ENCODE measurements around the gene PFKL.

GRCh38 chr21:44337449-44337848, 37.6 kb downstream of the PFKL start:
- TF ChIP-seq, protein P1, sequence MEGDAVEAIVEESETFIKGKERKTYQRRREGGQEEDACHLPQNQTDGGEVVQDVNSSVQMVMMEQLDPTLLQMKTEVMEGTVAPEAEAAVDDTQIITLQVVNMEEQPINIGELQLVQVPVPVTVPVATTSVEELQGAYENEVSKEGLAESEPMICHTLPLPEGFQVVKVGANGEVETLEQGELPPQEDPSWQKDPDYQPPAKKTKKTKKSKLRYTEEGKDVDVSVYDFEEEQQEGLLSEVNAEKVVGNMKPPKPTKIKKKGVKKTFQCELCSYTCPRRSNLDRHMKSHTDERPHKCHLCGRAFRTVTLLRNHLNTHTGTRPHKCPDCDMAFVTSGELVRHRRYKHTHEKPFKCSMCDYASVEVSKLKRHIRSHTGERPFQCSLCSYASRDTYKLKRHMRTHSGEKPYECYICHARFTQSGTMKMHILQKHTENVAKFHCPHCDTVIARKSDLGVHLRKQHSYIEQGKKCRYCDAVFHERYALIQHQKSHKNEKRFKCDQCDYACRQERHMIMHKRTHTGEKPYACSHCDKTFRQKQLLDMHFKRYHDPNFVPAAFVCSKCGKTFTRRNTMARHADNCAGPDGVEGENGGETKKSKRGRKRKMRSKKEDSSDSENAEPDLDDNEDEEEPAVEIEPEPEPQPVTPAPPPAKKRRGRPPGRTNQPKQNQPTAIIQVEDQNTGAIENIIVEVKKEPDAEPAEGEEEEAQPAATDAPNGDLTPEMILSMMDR (optimal IDR thresholded peaks at IDR 0.05 in 1 of 3, IDR thresholded peaks at IDR 0.05 in 1 of 3, conservative IDR thresholded peaks at IDR 0.05 in 1 of 3; ENCODE audit: extremely low read depth in 1 of 3, insufficient read depth in 2 of 3, low read length in 3 of 3), result no peak
- TF ChIP-seq EZH2 (IDR thresholded peaks at IDR 0.05; ENCODE audit: low read length), result no peak

All from keratinocyte (primary cell).